Fibroblast of villous mesenchyme (primary cell): Measurements from ENCODE around the gene GRPEL1. TPM values are rescaled to one million over a fixed set of nuclear protein-coding genes. Genes with fewer than 3 reads are reported as not detected.

Experiments used
- DNase-seq: peaks from one replicate; pipeline ENCODE4 v3.0.0-alpha.2; 2010; ENCODE audit warnings: low read depth
- H3K4me3 ChIP-seq: 2 replicates; pipeline ENCODE4 v1.5.1; 2011; ENCODE audit warnings: low read depth, mild to moderate bottlenecking, low read length
- CTCF ChIP-seq: IDR thresholded peaks from 2 replicates; pipeline ENCODE4 v1.5.1; 2012; ENCODE audit warnings: low read depth, mild to moderate bottlenecking, low read length; ENCODE audit not compliant: insufficient read depth
- total RNA-seq: library from RNA; depleted of rRNA; stranded (reverse); fragments of >200 nt; gene quantifications from 2 replicates; pipeline ENCODE4 v1.2.3, GENCODE V29; 2012

The GRPEL1 gene
- total RNA-seq, 1 donor, result 32.8 TPM

GRCh38 chr4:7014815-7015214, 53.0 kb downstream of the GRPEL1 start:
- TF ChIP-seq CTCF, result no peak
- no peak for DNase-seq
- no peak overlapping the region for H3K4me3 ChIP-seq

- no peak for DNase-seq
- no peak for TF ChIP-seq CTCF
- H3K4me3 ChIP-seq, result no peak overlapping the region
Measured at GRCh38 chr4:7013175-7013574, 54.7 kb downstream of the GRPEL1 start.

- TF ChIP-seq CTCF, result no peak
- no peak for DNase-seq
- no peak overlapping the region for H3K4me3 ChIP-seq
Measured at GRCh38 chr4:7009564-7009963, 58.3 kb downstream of the GRPEL1 start.

Other genes with a start within 250 kb of the GRPEL1 start
- 39.0 and 42.3 TPM in 2 replicates for gene TBC1D14, start 158.2 kb downstream of the GRPEL1 start, total RNA-seq
- gene TADA2B, start 24.7 kb downstream of the GRPEL1 start, total RNA-seq, result 12.2 and 16.0 TPM in 2 replicates
- gene SORCS2, start 124.5 kb upstream of the GRPEL1 start, total RNA-seq, result under 0.01 TPM in 2 replicates